T-cell (primary cell): ENCODE data around the gene TAF11L5. TPM values are rescaled to one million over a fixed set of nuclear protein-coding genes. Genes with fewer than 3 reads are reported as not detected.
"Not testable (repeated sequence)": the region's sequence is repeated elsewhere in the genome, so short reads cannot be mapped to it uniquely, and the experiment has no call there.

Experiments
- ATAC-seq, 4 experiments: fragments of 200-7000 bp in 3 of 4; fragments of 150-1000 bp in 1 of 4; cut with Tn5 transposase; replicated peaks in 1 of 4; 1 replicate in 3 of 4; 2 replicates in 1 of 4; pipeline ENCODE4 v1.10.0; 2021; ENCODE audit warnings: moderate library complexity in 3 of 4, mild to moderate bottlenecking in 2 of 4, moderate number of reproducible peaks in 1 of 4
- CTCF ChIA-PET, 2 donors: fragments of 300-600 bp; sonication (Branson Sonifier 250); formaldehyde crosslinking; loops; one replicate each; lab custom pipeline; 2022; ENCODE audit warnings: antibody characterized with exemption in 2 of 2; lab: Charles Lee
- POLR2A ChIA-PET, 2 donors: fragments of 300-600 bp; sonication (Branson Sonifier 250); formaldehyde crosslinking; loops; one replicate each; lab custom pipeline; 2022; ENCODE audit warnings: antibody characterized with exemption in 2 of 2; lab: Charles Lee
- DNase-seq, 35 experiments: peaks; one replicate each; pipeline versions ENCODE4 v3.0.0 to v3.0.0-alpha.2; 2013 to 2023
- H3K27ac ChIP-seq: one replicate; pipeline ENCODE4 v1.5.1; 2013; ENCODE audit warnings: low read length
- H3K27me3 ChIP-seq, 2 experiments: replicated peaks in 1 of 2; 1 replicate in 1 of 2; 2 replicates in 1 of 2; pipeline versions ENCODE4 v1.6.1 to v1.7.0; 2013; ENCODE audit warnings: low read length in 1 of 2, mixed read lengths in 1 of 2; ENCODE audit not compliant: control insufficient read depth in 2 of 2, insufficient read depth in 2 of 2; ENCODE audit errors: extremely low read depth in 1 of 2
- H3K36me3 ChIP-seq, 2 donors: 1 replicate in 1 of 2; 2 replicates in 1 of 2; pipeline versions ENCODE4 v1.6.1 to v1.7.0; 2013; ENCODE audit warnings: low read length in 1 of 2; ENCODE audit not compliant: control insufficient read depth in 2 of 2, insufficient read depth in 1 of 2; ENCODE audit errors: extremely low read depth in 1 of 2
- H3K4me1 ChIP-seq, 2 experiments: 1 replicate in 1 of 2; 2 replicates in 1 of 2; pipeline versions ENCODE4 v1.6.1 to v1.7.0; 2013; ENCODE audit warnings: low read length in 2 of 2, mixed read lengths in 1 of 2; ENCODE audit not compliant: insufficient read depth in 2 of 2, control insufficient read depth in 1 of 2; ENCODE audit errors: extremely low read depth in 1 of 2
- H3K4me3 ChIP-seq, 2 donors: 1 replicate in 1 of 2; 2 replicates in 1 of 2; pipeline versions ENCODE4 v1.5.1 to v1.7.0; 2013; ENCODE audit warnings: mild to moderate bottlenecking in 2 of 2, low read length in 1 of 2, moderate library complexity in 1 of 2; ENCODE audit not compliant: control insufficient read depth in 1 of 2; ENCODE audit errors: extremely low read depth in 1 of 2
- H3K9me3 ChIP-seq: 2 replicates; pipeline ENCODE4 v1.7.0; 2013
- H3K27ac Mint-ChIP-seq, 2 donors: one replicate each; pipeline ENCODE4 v1.8.0; 2020 to 2021; ENCODE audit warnings: mild to moderate bottlenecking in 2 of 2, mixed read lengths in 2 of 2
- H3K27me3 Mint-ChIP-seq, 2 donors: one replicate each; pipeline ENCODE4 v1.8.0; 2021 to 2022; ENCODE audit warnings: mixed read lengths in 2 of 2
- H3K36me3 Mint-ChIP-seq: one replicate; pipeline ENCODE4 v1.8.0; 2021; ENCODE audit warnings: mixed read lengths
- H3K4me1 Mint-ChIP-seq, 3 donors: one replicate each; pipeline ENCODE4 v1.8.0; 2020 to 2022; ENCODE audit warnings: mixed read lengths in 3 of 3, mild to moderate bottlenecking in 1 of 3
- H3K4me3 Mint-ChIP-seq, 3 donors: one replicate each; pipeline ENCODE4 v1.8.0; 2020 to 2022; ENCODE audit warnings: mild to moderate bottlenecking in 3 of 3, mixed read lengths in 3 of 3, moderate library complexity in 3 of 3
- H3K9me3 Mint-ChIP-seq, 3 donors: one replicate each; pipeline ENCODE4 v1.8.0; 2020 to 2022; ENCODE audit warnings: mixed read lengths in 3 of 3
- WGBS: methylation state at CpG from one replicate; pipeline ENCODE4 v1.1.5; 2013; ENCODE audit warnings: missing lambda C conversion rate; ENCODE audit not compliant: insufficient coverage; 5-methylcytosine and 5-hydroxymethylcytosine counted together
- total RNA-seq, 35 experiments: library from RNA in 6 of 35; stranded (reverse) in 6 of 35; fragments of 120-200 nt in 1 of 35; gene quantifications; one replicate each; pipeline versions ENCODE4 v1.2.1 to v1.2.4 and lab custom pipeline; 2013 to 2026

TAF11L5 gene
- total RNA-seq, 5 donors from 2014 or later (not counting 1 experiment from before 2014, with no cell fraction given), result not detected

DNA sequence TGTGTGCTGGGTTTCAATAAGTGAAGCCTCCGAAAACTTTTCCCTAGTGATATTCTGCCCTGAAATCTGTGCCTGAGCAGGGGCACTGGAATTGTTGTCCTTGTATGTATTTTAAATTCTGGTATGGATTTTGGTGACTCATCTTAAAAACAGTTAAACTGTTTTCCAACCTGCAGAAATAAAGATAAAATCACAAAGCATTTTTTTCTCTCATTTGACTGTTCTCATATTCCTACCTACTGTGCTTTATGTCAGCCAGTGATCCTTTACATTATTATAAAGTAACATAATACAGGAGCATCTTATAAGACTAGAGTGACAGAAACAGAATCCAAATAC is 37.9 kb upstream of the TAF11L5 start:
- no peak overlapping the region for H3K27ac Mint-ChIP-seq
- Histone ChIP-seq H3K4me3 (no peak overlapping the region), H3K36me3 (no peaks in the 10 kb centered on the region), H3K9me3 (no peaks in the 10 kb centered on the region), H3K27ac (no peak overlapping the region), H3K27me3 (no peaks in the 10 kb centered on the region), H3K4me1 (no peaks in the 10 kb centered on the region)
- no peaks in the 10 kb centered on the region for H3K36me3 Mint-ChIP-seq
- ATAC-seq, result no peak
- no peak for DNase-seq
- no peak overlapping the region for H3K4me3 Mint-ChIP-seq
- POLR2A ChIA-PET, result interaction anchor here in 1 of 2 donors (0.5 kb wide), 1 partner anchor 910 kb away, joined by 4 read pairs; no protein-coding TSS in a partner anchor
- CTCF ChIA-PET, result no interaction called here
- no peaks in the 10 kb centered on the region for H3K4me1 Mint-ChIP-seq
- H3K9me3 Mint-ChIP-seq, result peaks cover 0 to 11% (median 3%) of the 10 kb centered on the region in 3 donors
- WGBS, result no CpG with 5 or more reads among the region's 1 CpG
- H3K27me3 Mint-ChIP-seq, result no peaks in the 10 kb centered on the region

DNA sequence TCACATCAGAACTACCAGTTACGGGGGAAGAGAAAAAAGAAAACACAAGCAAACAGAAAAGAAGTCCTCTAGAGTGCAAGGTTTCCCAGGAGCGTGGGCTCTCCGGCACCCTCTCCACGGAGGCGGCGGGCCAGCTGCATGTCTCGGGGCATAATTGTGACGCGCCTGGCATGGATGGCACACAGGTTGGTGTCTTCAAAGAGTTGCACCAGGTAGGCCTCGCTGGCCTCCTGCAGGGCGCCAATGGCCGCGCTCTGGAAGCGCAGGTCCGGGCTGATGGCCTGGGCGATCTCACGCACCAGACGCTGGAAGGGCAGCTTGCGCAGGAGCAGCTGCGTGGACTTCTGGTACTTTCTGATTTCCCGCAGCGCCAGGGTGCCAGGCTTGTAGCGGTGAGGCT is 33.8 kb upstream of the TAF11L5 start:
- ATAC-seq, H3K4me1 ChIP-seq, H3K27ac Mint-ChIP-seq, H3K36me3 Mint-ChIP-seq, CTCF ChIA-PET, DNase-seq, POLR2A ChIA-PET, H3K4me3 Mint-ChIP-seq, H3K27me3 ChIP-seq, H3K4me3 ChIP-seq, H3K36me3 ChIP-seq, H3K27ac ChIP-seq, H3K9me3 ChIP-seq, H3K27me3 Mint-ChIP-seq, H3K4me1 Mint-ChIP-seq: not testable (repeated sequence)
- WGBS, result 97% methylated on average over 20 of the region's 23 CpGs
- peaks cover 5 to 17% (median 7%) of the 10 kb centered on the region in 3 donors for H3K9me3 Mint-ChIP-seq

DNA sequence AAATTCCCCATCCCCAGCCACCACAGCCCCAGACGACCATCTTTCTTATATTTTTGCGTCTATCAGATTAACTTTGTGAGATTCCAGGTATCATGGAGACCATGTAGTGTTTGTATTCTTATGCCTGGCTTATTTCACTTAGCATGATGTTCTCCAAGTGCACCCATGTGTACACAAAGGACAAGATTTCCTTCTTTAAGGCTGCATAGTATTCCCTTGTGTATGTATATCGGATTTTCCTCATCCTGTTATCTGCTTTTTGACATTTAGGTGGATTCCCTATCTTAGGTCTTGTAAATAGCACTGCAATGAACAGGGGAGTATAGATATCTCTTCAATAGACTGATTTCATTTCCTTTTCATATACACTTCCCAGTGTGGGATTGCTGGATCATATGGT is 32.3 kb upstream of the TAF11L5 start:
- Mint-ChIP-seq H3K9me3 (peaks cover 5 to 17% (median 7%) of the 10 kb centered on the region in 3 donors), H3K4me1 (no peaks in the 10 kb centered on the region), H3K4me3 (no peak overlapping the region), H3K36me3 (no peaks in the 10 kb centered on the region), H3K27ac (no peak overlapping the region), H3K27me3 (no peaks in the 10 kb centered on the region)
- no peak overlapping the region for H3K27ac ChIP-seq
- no peaks in the 10 kb centered on the region for H3K9me3 ChIP-seq
- H3K36me3 ChIP-seq, result no peaks in the 10 kb centered on the region
- ATAC-seq (no peak), DNase-seq (no peak)
- WGBS, result no CpG with 5 or more reads among the region's 3 CpGs
- H3K4me3 ChIP-seq, result no peak overlapping the region
- no peaks in the 10 kb centered on the region for H3K4me1 ChIP-seq
- no peaks in the 10 kb centered on the region for H3K27me3 ChIP-seq
- ChIA-PET POLR2A (no interaction called here), CTCF (interaction anchor here in 1 of 2 donors (0.6 kb wide), 1 partner anchor 417 kb away, joined by 3 read pairs; no protein-coding TSS in a partner anchor)

DNA sequence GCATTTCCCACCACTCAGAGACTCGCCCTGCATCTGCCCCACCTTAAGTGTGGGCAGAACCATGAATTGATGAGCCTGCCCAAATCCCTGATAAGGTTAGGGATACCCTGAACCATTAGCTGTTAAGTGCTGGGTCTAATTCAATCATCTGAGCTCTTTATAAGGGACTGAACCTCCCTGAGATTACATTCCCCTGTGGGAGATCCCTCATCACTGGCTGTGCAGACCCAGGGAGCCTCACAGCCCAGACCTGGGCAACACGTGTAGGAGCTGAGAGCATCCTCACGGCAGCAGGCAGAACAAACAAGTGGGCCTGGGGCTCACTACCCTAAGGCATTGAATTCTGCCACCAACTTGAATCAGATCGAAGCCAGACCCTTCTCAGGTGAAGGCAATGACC is 27.6 kb upstream of the TAF11L5 start:
- CTCF ChIA-PET, result no interaction called here
- H3K4me3 ChIP-seq, result no peak overlapping the region

DNA sequence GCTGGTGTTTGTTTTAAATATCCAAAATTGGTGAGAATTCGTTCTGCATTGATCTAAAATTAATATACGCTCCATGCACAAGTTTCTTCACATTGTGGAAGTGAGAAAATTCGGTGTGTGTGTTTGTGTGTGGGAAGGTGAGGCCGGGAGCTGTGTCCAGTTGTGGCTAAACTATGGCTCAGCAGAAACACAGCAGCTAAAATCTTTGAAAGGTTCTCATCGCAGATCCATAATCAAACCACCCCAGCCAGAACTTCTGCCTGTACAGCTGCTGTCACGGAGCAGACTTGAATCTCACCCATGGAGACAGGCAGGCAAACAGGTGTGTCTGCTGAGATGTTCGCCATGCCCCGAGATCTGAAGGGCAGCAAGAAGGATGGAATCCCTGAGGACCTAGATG is 27.1 kb upstream of the TAF11L5 start, which contains the start of gene TAF11L2:
TAF11L2 (plus strand) TSS at position 301 of the 400 bp plus-strand sequence.
- WGBS, result 82% methylated on average over 2 of the region's 8 CpGs
- H3K36me3 ChIP-seq, ATAC-seq, H3K9me3 ChIP-seq, CTCF ChIA-PET, H3K4me1 Mint-ChIP-seq, H3K4me3 ChIP-seq, H3K27ac Mint-ChIP-seq, H3K36me3 Mint-ChIP-seq, DNase-seq, H3K27me3 Mint-ChIP-seq, H3K27ac ChIP-seq, H3K27me3 ChIP-seq, H3K4me3 Mint-ChIP-seq, POLR2A ChIA-PET, H3K4me1 ChIP-seq: not testable (repeated sequence)
- peaks cover 5 to 16% (median 8%) of the 10 kb centered on the region in 3 donors for H3K9me3 Mint-ChIP-seq

More for the DNA sequence above, 27.6 kb upstream of the TAF11L5 start:
- no peak overlapping the region for H3K27ac Mint-ChIP-seq
- POLR2A ChIA-PET, result no interaction called here
- H3K27me3 Mint-ChIP-seq, result no peaks in the 10 kb centered on the region
- H3K4me1 Mint-ChIP-seq, result no peaks in the 10 kb centered on the region
- Histone ChIP-seq H3K9me3 (no peaks in the 10 kb centered on the region), H3K4me1 (no peaks in the 10 kb centered on the region), H3K27me3 (no peaks in the 10 kb centered on the region), H3K27ac (no peak overlapping the region), H3K36me3 (no peaks in the 10 kb centered on the region)
- DNase-seq (no peak), ATAC-seq (no peak)
- H3K9me3 Mint-ChIP-seq, result peaks cover 5 to 19% (median 12%) of the 10 kb centered on the region in 3 donors
- WGBS, result 90% methylated on average over 2 of the region's 4 CpGs
- no peaks in the 10 kb centered on the region for H3K36me3 Mint-ChIP-seq
- no peak overlapping the region for H3K4me3 Mint-ChIP-seq

DNA sequence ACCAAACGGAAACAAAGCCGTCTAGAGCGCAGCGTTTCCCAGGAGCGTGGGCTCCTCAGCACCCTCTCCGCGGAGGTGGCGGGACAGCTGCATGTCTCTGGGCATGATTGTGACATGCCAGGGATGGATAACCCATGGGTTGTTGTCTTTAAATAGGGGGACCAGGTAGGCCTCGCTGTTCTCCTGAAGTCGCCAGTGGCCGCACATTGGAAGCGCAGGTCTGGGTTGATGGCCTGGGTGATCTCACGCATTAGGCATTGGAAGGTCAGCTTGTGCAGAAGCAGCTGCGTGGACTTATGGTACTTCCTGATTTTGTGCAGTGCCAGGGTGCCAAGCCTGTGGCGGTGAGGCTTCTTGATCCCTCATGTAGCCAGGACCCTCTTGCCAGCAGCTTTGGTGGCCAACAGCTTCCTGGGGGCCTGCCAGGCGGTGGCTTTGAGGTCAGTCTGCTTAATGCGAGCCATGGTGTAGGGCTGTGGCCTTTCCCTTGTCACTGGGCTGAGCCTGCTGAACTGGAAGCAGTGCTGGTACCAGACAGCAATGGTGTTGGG is 13.2 kb upstream of the TAF11L5 start:
- WGBS, result 79% methylated on average over 15 of the region's 17 CpGs
- Histone ChIP-seq H3K9me3 (no peaks in the 10 kb centered on the region), H3K4me1 (no peaks in the 10 kb centered on the region), H3K36me3 (no peaks in the 10 kb centered on the region), H3K4me3 (no peak overlapping the region), H3K27me3 (no peaks in the 10 kb centered on the region), H3K27ac (no peak overlapping the region)
- Mint-ChIP-seq H3K4me3 (no peak overlapping the region), H3K4me1 (no peaks in the 10 kb centered on the region), H3K36me3 (no peaks in the 10 kb centered on the region), H3K27me3 (no peaks in the 10 kb centered on the region), H3K9me3 (peaks cover 0 to 11% (median 0%) of the 10 kb centered on the region in 3 donors), H3K27ac (no peak overlapping the region)
- ChIA-PET POLR2A (no interaction called here), CTCF (interaction anchor here in 1 of 2 donors (0.6 kb wide), 1 partner anchor 29 kb away, joined by 5 read pairs; no protein-coding TSS in a partner anchor)
- DNase-seq (no peak), ATAC-seq (no peak)
